ENCODE measurements around the gene UTF1. TPM values are rescaled to one million over a fixed set of nuclear protein-coding genes. Genes with fewer than 3 reads are reported as not detected.

Gene UTF1
- polyA plus RNA-seq, 6 donors from 2014 or later = 0.23 to 0.61 (median 0.27) TPM; not detected in 1

DNA sequence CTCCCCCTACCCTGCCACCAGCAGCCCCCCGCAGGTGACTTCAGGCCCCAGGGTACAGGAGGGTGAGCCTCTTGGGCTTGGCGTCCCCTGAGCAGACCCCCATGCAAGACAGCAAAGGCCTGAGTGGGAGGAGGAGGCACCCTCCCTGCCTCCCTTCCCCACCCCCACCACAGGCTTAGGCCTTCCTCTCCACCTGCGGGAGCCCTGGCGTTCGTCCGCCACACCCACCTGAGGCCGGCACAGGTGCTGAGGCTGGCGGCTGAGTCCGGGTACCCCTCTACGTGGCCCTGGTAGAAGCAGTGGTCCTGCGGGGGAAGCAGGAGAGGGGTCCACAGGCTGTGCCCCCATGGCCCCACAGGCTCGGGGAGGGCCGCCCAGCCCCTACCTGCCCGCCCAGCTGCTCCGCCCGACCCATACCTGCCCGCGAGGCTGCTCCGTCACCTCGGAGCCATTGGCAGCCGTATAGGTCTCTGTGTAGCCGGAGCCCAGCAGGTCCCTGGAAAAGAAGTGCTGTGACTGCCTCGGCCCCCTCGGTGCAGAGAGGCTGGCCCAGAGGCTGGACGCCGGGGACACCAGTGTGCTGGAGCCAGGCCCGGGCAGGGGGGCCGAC is 43.6 kb downstream of the UTF1 start:
- H3K27me3 Mint-ChIP-seq = no peaks in the 10 kb centered on the region
- H3K4me1 Mint-ChIP-seq = peaks cover 13 to 31% (median 18%) of the 10 kb centered on the region in 3 donors
- peak overlapping the region in 2 of 8 donors; percentile 51 to 75 for H3K4me3 Mint-ChIP-seq
- H3K27ac Mint-ChIP-seq = peak overlapping the region in 4 of 6 donors; percentile 21 to 96 (median 72)
- no peaks in the 10 kb centered on the region for H3K36me3 Mint-ChIP-seq
- DNase-seq = no peak
- no peak for ATAC-seq (ENCODE audit: low read depth in 2 of 2)
- H3K9me3 Mint-ChIP-seq = no peaks in the 10 kb centered on the region

DNA sequence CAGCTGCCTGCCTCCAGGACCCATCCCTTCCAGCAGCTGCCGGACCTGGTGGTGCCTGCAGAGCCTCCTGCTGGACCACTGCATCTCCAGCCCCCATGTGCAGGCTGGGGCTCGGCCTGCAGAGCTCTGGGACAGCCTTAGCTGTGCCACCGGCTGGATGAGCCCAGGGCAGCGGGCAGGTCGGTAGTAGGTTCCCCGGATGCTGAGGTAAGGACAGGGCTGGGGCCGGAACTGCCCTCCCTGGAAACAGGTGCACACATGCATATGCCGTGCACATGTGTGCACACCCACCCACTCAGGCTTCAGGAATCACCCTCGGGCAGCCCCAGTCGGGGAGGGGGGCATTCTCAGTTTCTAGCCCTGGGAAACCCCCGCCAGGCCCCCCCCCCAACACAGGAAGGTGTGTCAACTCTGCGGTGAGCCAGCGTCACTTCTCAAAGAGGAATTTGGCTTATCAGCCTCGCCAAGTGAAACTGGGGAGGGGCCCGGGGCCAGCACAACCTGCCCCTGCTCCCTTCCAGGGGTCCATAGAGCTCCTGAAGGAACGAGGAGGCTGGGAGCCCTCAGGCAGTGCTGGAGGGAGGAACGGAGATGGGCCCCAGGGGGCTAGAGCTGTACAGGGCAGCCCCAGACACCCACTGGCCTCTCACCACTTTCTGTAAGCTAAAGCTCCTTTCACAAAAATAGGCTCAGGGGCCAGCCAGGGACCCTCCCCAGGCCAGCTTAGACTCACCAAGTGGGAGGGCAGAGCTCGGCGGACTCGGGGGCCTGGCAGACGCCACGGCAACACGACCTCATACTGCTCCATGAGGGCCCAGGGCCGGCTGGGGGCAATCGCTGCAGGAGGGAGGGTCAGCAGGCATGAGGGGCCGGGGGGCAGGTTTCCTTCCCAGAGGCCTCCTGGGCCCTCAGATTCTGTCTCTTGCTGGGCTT is 45.0 kb downstream of the UTF1 start:
- Mint-ChIP-seq H3K4me1 (peaks cover 20 to 43% (median 25%) of the 10 kb centered on the region in 3 donors), H3K27ac (peak overlapping the region; percentile 96 to 99 (median 98)), H3K36me3 (no peaks in the 10 kb centered on the region), H3K9me3 (no peaks in the 10 kb centered on the region), H3K27me3 (no peaks in the 10 kb centered on the region), H3K4me3 (peak overlapping the region; percentile 86 to 94 (median 92))
- peak; percentile 74 to 75 for ATAC-seq (ENCODE audit: low read depth in 2 of 2)
- peak; percentile 91 for DNase-seq

DNA sequence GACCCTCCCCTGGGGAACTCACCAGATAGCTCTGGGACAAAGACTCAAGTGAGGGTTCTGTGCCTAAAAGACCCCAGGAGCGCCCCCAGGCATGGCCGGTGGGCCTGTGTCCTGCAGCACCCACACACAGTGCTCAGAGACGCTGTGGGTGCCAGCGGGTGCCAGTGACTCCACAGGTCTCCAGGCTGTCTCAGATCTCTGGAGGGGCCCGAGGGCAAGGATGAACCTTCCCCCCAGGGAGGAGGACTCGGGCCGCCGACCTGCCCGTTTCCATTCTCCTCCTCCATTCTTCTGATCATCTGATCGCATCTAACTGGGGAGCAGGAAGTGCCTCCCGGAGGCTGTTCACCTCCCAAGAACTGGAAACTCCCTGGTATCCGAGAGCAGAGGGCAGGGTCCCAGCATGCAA is 45.7 kb downstream of the UTF1 start:
- ATAC-seq (ENCODE audit: low read depth in 2 of 2) = peak; percentile 36
- peak overlapping the region; percentile 86 to 94 (median 92) for H3K4me3 Mint-ChIP-seq

DNA sequence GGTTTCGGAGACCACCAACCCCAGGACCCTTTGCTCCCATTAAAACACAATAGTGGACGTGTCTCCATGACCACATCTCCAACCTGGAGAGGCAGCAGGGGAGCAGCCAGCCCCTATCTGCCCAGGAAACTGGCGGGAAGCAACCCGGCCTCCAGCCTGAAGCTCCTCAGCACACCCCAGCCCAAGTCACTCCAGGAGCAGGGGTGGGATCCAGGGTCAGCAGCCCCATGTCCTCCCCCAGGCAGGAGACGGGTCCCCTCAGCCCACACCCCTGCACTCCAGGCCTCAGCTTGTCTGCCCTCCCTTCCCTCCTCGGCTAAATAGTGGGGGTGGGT is 46.0 kb downstream of the UTF1 start:
- DNase-seq (no peak), ATAC-seq (ENCODE audit: low read depth in 2 of 2) (no peak)
- Mint-ChIP-seq H3K4me3 (peak overlapping the region; percentile 86 to 94 (median 92)), H3K36me3 (no peaks in the 10 kb centered on the region), H3K27ac (peak overlapping the region; percentile 96 to 99 (median 98)), H3K27me3 (no peaks in the 10 kb centered on the region), H3K4me1 (peaks cover 20 to 43% (median 30%) of the 10 kb centered on the region in 3 donors), H3K9me3 (no peaks in the 10 kb centered on the region)

More for the DNA sequence above, 45.7 kb downstream of the UTF1 start:
- H3K36me3 Mint-ChIP-seq = no peaks in the 10 kb centered on the region
- peaks cover 20 to 43% (median 30%) of the 10 kb centered on the region in 3 donors for H3K4me1 Mint-ChIP-seq
- peak overlapping the region; percentile 96 to 99 (median 98) for H3K27ac Mint-ChIP-seq
- no peaks in the 10 kb centered on the region for H3K27me3 Mint-ChIP-seq
- H3K9me3 Mint-ChIP-seq = no peaks in the 10 kb centered on the region
- peak; percentile 51 for DNase-seq

DNA sequence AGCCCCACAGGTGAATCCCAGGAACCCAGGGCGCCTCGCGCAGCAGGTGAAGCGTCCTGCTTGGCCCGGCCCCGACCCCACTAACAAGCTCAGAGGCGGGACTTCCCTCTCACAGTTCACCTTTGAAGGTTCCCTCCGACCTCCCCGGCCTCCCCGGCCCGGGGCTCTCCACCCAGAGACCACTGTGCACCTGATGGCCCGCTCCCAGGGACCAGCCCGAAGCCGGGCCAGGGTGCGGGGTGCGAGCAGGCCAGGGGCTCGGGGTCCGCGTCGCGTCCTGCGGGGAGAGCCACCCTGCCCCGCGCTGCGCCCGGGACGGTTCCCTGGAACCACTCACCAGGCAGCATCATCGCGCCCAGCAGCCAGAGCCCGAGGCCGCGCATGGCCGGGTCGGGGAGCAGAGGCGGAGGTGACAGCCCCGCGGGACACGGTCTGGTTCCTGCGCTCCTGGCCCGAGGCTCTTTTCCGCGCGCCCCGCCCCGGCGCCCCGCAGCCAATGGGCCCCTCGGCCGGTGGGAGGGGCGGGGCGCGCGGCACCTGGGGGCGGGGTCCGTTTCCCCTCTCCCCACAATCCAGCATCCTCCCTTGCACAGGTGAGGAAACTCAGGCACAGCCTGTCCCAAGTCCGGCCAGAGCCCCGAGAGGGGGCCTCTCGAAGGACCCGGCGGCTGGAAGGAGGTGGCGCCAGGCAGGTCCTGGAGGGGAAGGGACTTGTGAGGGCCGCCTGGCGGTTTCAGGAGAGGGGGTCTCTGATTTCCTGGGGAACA is 46.6 kb downstream of the UTF1 start, which contains the start of gene ADAM8:
TSS of gene ADAM8 (minus strand) at position 434 of the 767 bp plus-strand sequence. CDS start at position 383, 51 bp downstream.
- Mint-ChIP-seq H3K36me3 (peaks cover 0 to 1% of the 10 kb centered on the region in 2 donors), H3K4me3 (peak within 1 kb of the TSS; percentile 86 to 94 (median 92)), H3K27me3 (no peaks in the 10 kb centered on the region), H3K27ac (peak within 1 kb of the TSS; percentile 96 to 99 (median 98)), H3K4me1 (peaks cover 20 to 43% (median 30%) of the 10 kb centered on the region in 3 donors), H3K9me3 (no peaks in the 10 kb centered on the region)
- ATAC-seq (ENCODE audit: low read depth in 2 of 2) = peak; percentile 45 to 49
- DNase-seq = peak; percentile 77

DNA sequence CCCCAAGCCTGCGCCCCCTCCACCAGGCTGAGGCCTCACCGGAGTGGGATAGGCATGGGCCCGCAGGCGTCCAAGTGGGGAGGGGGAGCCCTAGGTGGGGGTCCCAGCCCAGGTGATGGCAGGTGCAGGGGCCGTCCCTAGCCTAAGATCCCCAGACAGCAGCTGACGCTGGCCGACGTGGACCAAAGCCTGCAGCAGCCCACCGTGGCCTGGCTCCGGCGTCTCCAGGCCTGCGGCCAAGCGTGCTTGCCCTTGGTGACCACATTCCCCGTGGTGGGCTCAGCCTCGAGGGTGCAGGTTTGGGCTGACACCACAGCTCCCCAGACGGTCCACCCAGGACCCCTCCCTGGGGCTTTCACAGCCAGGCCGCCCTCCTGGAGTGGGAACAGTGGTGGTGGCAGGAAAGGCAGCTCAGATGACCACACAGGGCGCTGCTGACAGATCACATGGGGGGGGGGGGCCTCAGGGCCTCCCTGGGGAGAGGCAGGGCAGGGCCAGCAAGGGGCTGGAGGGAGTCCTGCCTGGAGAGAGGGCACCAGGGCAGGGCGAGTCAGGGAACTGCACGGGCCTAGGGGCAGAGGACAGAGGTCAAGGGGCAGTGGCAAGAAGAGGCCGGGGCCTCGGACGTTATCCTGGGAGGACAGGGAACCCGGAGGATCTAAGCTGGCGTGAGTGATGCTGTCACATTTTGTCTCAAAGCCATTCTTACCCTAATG is 47.4 kb downstream of the UTF1 start:
- ATAC-seq (ENCODE audit: low read depth in 2 of 2) (no peak), DNase-seq (no peak)
- Mint-ChIP-seq H3K27ac (peak overlapping the region in 4 of 6 donors; percentile 11 to 96 (median 64)), H3K4me3 (peak overlapping the region; percentile 72 to 88 (median 86)), H3K9me3 (no peaks in the 10 kb centered on the region), H3K4me1 (peaks cover 20 to 43% (median 30%) of the 10 kb centered on the region in 3 donors), H3K27me3 (no peaks in the 10 kb centered on the region), H3K36me3 (peaks cover 0 to 8% of the 10 kb centered on the region in 2 donors)

DNA sequence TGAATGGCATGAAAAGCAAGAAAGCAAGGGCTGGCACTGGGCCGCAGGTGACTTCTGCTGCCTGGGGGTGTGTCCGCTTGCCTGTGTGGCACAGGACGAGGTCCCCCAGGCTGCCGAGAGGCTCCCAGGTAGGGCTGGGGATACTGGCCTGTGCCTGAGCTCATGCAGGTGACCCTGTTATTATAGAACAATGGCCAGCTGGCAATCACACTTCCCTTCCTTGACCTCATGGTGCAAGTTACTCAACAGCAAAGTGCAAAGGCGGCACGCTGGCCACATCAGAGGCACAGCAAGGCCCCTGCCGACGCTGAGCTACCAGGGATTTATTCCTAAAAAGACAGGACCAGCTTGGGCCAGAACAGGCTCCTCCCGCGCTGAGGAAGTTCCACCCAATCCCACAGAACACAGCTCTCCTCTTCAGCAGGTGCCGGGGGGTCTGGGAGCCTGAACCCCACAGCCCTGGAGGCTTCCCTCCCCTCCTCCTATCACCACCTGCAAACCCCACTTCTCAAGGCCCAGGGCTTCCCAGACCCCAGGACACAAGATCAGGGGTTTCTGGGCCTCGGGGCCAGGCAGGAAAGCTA is 48.1 kb downstream of the UTF1 start:
- no peaks in the 10 kb centered on the region for H3K9me3 Mint-ChIP-seq
- DNase-seq (no peak), ATAC-seq (ENCODE audit: low read depth in 2 of 2) (no peak)
- H3K36me3 Mint-ChIP-seq = peaks cover 0 to 8% of the 10 kb centered on the region in 2 donors
- H3K4me1 Mint-ChIP-seq = peaks cover 20 to 43% (median 30%) of the 10 kb centered on the region in 3 donors
- H3K27ac Mint-ChIP-seq = peak overlapping the region; percentile 41 to 99 (median 96)
- no peaks in the 10 kb centered on the region for H3K27me3 Mint-ChIP-seq
- peak overlapping the region; percentile 81 to 94 (median 88) for H3K4me3 Mint-ChIP-seq

DNA sequence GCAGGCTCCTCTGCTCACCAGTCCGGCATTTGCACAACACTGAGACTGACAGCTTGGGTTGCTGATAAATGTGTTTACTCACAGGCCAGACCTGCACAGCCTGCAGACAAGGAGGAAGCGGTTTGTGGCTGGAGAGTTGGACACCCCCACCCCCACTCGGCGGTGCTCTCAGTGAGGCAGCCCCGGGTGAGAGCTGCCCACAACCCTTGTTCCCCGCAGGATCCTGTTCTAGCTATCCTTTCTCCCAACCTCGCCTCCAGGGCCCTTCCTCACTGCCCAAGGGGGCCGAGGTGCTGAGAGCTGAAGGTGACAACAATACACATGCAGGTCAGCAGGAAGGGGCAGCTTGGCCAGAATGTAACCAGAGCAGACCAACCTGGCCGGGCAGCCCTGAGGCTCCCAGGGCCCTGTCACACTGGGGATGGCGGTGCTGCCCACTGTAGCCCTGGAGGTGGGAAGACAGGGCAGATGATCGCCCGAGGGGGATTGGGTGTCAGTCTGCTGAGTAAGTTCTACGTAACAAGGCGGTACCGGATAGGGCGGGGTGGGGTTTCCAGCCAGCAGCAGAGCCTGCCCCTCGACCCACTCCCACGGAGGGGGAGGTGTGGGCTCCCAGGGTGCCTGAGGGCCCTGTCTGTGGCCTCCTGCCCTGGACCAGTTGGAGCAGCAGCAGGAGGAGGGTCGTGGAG is 48.7 kb downstream of the UTF1 start:
- peak overlapping the region; percentile 84 to 99 (median 96) for H3K27ac Mint-ChIP-seq
- H3K36me3 Mint-ChIP-seq = peaks cover 0 to 12% of the 10 kb centered on the region in 2 donors
- no peaks in the 10 kb centered on the region for H3K27me3 Mint-ChIP-seq
- ATAC-seq (ENCODE audit: low read depth in 2 of 2) = peak in 1 of 2 donors; percentile 13
- peaks cover 20 to 43% (median 30%) of the 10 kb centered on the region in 3 donors for H3K4me1 Mint-ChIP-seq
- H3K9me3 Mint-ChIP-seq = no peaks in the 10 kb centered on the region
- peak overlapping the region; percentile 81 to 94 (median 88) for H3K4me3 Mint-ChIP-seq
- DNase-seq = peak; percentile 56

DNA sequence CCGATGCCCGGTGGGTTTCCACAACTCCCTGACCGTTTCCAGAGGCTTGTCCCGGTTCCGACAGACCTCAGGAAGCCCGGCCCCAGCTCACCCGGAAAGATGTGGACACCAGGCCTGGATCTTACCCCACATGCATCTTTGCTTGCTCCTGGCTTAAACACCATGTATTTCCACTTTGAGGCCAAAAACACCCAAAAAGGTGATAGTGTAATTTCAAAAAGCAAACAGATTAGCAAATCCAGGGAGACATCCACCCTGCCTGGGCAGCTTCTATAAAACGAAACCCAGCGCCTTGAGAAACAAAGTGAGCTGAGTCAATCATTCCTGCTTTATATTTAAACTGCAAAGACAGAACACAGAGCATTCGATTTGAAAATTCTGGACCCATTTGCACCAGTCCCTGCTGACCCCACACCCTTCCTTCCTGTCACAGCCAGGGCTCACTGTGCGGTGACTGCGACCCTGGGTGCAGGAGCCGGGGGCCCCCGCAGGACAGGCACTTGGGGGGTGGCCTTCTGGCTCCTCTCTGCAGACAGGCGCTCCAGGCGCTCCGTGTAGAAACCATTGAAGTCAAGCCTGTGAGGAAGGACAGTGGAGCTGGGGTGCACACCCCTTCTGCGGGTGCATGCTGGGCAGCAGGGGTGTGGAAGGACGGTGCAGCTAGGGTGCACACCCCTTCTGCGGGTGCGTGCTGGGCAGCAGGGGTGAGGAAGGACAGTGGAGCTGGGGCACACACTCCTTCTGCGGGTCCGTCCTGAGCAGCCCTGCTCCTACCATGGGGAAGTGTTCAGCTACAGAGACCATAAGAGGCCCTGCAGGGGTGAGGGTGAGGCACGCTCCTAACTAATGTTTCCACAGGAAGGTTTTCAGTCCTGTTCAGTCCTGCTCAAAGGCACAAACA is 49.6 kb downstream of the UTF1 start:
- Mint-ChIP-seq H3K4me3 (peak overlapping the region in 3 of 8 donors; percentile 16 to 44 (median 18)), H3K36me3 (peaks cover 0 to 20% of the 10 kb centered on the region in 2 donors), H3K27ac (peak overlapping the region in 4 of 6 donors; percentile 38 to 68 (median 60)), H3K4me1 (peaks cover 20 to 43% (median 30%) of the 10 kb centered on the region in 3 donors), H3K9me3 (no peaks in the 10 kb centered on the region), H3K27me3 (no peaks in the 10 kb centered on the region)
- ATAC-seq (ENCODE audit: low read depth in 2 of 2) (no peak), DNase-seq (no peak)

DNA sequence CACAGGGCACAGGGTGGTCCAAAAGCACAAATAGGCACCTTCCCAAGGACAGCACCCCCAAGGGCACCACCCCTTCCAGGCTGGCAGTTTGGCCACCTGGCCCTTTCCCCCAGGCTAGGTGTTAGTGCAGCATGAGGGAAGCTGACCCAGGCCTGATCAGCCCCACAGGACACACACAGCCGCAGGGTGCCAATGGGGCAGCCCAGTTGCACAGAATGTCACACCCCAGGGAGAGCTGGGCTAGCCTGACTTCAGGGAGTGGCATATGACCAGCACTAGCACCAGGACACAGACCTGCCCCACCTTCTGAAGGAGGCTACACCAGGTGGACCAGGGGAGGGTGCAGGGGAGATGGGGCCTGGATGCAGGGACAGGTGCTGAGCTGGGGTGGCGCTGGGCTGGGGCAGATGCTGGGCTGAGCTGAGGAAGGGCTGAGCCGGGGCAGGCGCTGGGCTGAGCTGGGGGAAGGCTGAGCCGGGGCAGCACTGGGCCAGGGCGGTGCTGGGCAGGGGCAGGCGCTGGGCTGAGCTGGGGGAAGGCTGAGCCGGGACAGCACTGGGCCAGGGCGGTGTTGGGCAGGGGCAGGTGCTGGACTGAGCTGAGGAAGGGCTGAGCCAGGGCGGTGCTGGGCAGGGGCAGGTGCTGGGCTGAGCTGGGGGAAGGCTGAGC is 50.5 kb downstream of the UTF1 start:
- no peak overlapping the region for H3K4me3 Mint-ChIP-seq
- no peak for ATAC-seq (ENCODE audit: low read depth in 2 of 2)
- peaks cover 0 to 26% of the 10 kb centered on the region in 2 donors for H3K36me3 Mint-ChIP-seq
- H3K9me3 Mint-ChIP-seq = no peaks in the 10 kb centered on the region
- DNase-seq = no peak
- no peak overlapping the region for H3K27ac Mint-ChIP-seq
- peaks cover 17 to 33% (median 29%) of the 10 kb centered on the region in 3 donors for H3K4me1 Mint-ChIP-seq
- H3K27me3 Mint-ChIP-seq = no peaks in the 10 kb centered on the region

Measured in naive B cell (primary cell).